Bronchial epithelial cell (primary cell): Measurements from ENCODE around the gene CGNL1. TPM values are rescaled to one million over a fixed set of nuclear protein-coding genes. Genes with fewer than 3 reads are reported as not detected.
A peak's percentile ranks its signal among the peaks of the same experiment; 100 is the strongest.

Source experiments
- DNase-seq: peaks from one replicate; pipeline ENCODE4 v3.0.0-alpha.2; 2010; ENCODE audit warnings: low read depth
- FAIRE-seq: peaks from 2 replicates; lab custom pipeline; 2011; peaks lifted over from hg19 to GRCh38; lab: Jason Lieb, UNC
- H3K27me3 ChIP-seq: 2 replicates; pipeline ENCODE4 v1.5.1; 2011; ENCODE audit warnings: low read length; ENCODE audit not compliant: control insufficient read depth, insufficient read depth
- H3K36me3 ChIP-seq: 2 replicates; pipeline ENCODE4 v1.5.1; 2011; ENCODE audit warnings: low read length; ENCODE audit not compliant: control insufficient read depth, insufficient read depth
- H3K4me3 ChIP-seq: 2 replicates; pipeline ENCODE4 v1.5.1; 2011; ENCODE audit warnings: mild to moderate bottlenecking, low read depth, low read length, control low read depth
- CTCF ChIP-seq: IDR thresholded peaks from 2 replicates; pipeline ENCODE4 v1.5.1; 2011; ENCODE audit warnings: mild to moderate bottlenecking, moderate library complexity, low read length, control low read depth, inconsistent platforms; ENCODE audit not compliant: insufficient read depth, severe bottlenecking
- total RNA-seq: library from RNA; depleted of rRNA; stranded (reverse); fragments of >200 nt; gene quantifications from 2 replicates; pipeline ENCODE4 v1.2.1, GENCODE V29; 2014

The CGNL1 gene
- total RNA-seq, 1 donor from 2014 or later, result 0.53 TPM

- H3K27me3 ChIP-seq, result no peaks in the 10 kb centered on the region
- DNase-seq (no peak), FAIRE-seq (no peak)
Observed at GRCh38 chr15:57470543-57470942, 94.2 kb downstream of the CGNL1 start.

GRCh38 chr15:57472861-57473260, 96.6 kb downstream of the CGNL1 start:
- DNase-seq, result no peak
- Histone ChIP-seq H3K4me3 (no peak overlapping the region), H3K36me3 (no peaks in the 10 kb centered on the region), H3K27me3 (no peaks in the 10 kb centered on the region)
- no peak for TF ChIP-seq CTCF
- FAIRE-seq, result no peak

More at GRCh38 chr15:57470543-57470942, 94.2 kb downstream of the CGNL1 start:
- Histone ChIP-seq H3K36me3 (no peaks in the 10 kb centered on the region), H3K4me3 (no peak overlapping the region)
- TF ChIP-seq CTCF, result no peak

DNA sequence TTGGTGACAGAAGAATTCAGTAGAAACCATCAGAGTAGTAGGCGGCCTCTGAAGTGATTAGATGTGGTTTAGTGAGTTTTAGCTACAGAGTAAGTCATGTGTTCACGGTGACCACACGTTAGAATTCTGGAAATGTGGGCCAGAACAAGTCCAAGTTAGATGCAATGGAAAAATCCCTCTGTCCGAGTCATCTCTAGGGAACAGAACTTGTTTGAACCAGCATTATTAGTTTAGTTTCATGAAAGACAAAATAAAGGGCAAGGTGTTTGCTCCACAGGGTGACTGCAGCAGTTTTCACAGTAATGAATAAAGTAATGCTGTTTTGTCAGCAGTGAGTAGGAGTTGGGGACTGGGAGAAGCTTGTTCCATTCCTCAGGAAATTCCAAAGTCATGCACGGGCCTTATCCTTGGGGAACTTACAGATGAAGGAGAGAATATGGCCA, 100.2 kb downstream of the CGNL1 start:
- no peak for TF ChIP-seq CTCF
- peak; percentile 50 for DNase-seq
- H3K36me3 ChIP-seq, result no peaks in the 10 kb centered on the region
- no peak overlapping the region for H3K4me3 ChIP-seq
- H3K27me3 ChIP-seq, result no peaks in the 10 kb centered on the region
- no peak for FAIRE-seq

DNA sequence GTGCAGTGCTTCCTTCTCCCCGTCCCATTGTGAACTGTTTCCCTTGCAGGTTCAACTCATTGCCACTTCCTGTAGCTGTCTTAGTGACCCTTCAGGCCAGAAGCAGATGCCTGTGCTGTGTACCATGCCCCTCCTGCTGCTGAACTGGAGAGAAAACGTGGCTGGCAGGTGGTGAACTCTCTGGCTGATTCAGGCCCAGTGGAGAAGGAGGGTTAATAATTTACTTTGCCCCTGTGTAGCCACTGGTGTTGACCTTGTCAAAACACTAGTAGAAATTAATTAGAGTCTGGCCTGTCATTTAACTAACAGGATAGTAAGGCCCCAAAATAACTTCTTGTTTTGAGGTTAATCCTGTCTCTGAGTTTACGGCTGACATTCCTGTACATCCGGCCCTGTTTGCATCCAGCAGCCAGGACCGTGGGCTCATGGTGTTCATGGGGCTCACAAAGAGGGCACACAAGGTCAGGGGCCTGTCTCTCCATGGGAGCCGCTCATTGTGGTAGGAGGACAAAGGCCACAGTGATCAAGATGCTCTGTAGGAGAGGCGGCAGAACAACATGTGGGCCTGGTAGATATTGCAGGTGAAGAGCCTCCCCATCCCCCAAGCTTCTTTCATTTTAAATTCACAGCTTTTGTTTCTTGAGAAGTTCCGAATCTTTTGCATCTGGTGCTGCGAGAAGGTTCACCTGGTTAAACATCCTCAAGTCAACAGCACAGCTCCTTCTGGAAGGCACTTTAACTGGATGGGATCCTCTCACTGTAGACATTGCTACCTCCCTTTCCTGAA, 101.6 kb downstream of the CGNL1 start:
- TF ChIP-seq CTCF, result no peak
- H3K36me3 ChIP-seq, result no peaks in the 10 kb centered on the region
- H3K4me3 ChIP-seq, result no peak overlapping the region
- FAIRE-seq (no peak), DNase-seq (no peak)
- H3K27me3 ChIP-seq, result no peaks in the 10 kb centered on the region

DNA sequence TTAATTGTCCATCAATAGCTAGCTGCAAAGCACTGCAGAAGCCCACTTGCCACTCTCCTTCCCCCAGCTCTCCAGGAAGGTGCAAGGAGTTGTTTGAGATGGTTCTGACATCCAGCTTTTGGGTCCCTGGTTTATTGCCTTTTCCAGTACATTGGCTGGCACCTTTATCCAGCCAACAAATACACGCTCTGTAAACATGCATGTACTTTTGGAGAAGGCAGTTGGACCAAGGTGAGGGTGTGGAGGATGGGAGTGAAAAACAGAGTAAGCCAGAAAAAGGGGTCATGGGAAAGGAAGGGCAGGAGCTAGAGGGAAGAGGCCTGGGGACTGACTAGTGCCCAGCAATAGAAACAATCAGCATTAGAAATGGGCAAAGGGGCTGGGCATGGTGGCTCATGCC, 102.7 kb downstream of the CGNL1 start:
- no peak for TF ChIP-seq CTCF
- FAIRE-seq (no peak), DNase-seq (no peak)

More for the DNA sequence above, 102.7 kb downstream of the CGNL1 start:
- Histone ChIP-seq H3K36me3 (no peaks in the 10 kb centered on the region), H3K27me3 (no peaks in the 10 kb centered on the region), H3K4me3 (no peak overlapping the region)
